Measurements from ENCODE around the gene SERTAD2. TPM values are rescaled to one million over a fixed set of nuclear protein-coding genes. Genes with fewer than 3 reads are reported as not detected.

SERTAD2 gene
- total RNA-seq, 1 donor from 2014 or later = 19.1 TPM

DNA sequence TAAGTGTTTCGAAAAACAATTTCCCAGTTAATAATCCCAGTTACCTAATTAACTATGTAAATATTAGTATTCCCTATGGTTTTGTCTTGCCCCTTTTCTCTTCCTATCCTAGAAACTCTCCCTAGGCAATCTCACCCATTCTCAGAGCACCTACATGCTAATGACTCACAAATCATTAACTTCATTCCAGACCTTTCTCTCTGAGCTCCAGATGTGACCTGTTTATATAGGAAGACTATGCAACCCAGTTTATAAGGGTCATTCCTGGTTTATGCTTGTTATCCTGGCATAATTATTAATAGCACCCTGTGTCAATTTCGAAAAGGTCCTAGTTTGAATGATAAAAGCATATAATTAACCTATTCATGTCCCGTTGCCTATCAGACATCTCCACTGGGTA is 14.8 kb upstream of the SERTAD2 start:
- Histone ChIP-seq H4K20me1 (ENCODE audit: low read depth) (no peaks in the 10 kb centered on the region), H3K36me3 (no peaks in the 10 kb centered on the region), H3K4me3 (no peak overlapping the region), H3K4me2 (no peak overlapping the region), H3F3A (ENCODE audit: low read depth) (no peaks in the 10 kb centered on the region), H3K27ac (no peak overlapping the region), H3K9me3 (ENCODE audit: low read depth) (no peaks in the 10 kb centered on the region), H2AFZ (replicated peaks) (no peak overlapping the region), H3K27me3 (no peaks in the 10 kb centered on the region), H3K79me2 (ENCODE audit: low read depth) (no peaks in the 10 kb centered on the region), H3K4me1 (peaks cover 14% of the 10 kb centered on the region), H3K9ac (no peak overlapping the region)
- H3K27me3 Mint-ChIP-seq (ENCODE audit: insufficient read depth, low read depth) = no peaks in the 10 kb centered on the region
- H3K4me1 Mint-ChIP-seq = no peaks in the 10 kb centered on the region
- H3K36me3 Mint-ChIP-seq = no peaks in the 10 kb centered on the region
- no peak for DNase-seq (ENCODE audit: low spot score)
- H3K9me3 Mint-ChIP-seq = no peaks in the 10 kb centered on the region
- H3K4me3 Mint-ChIP-seq = no peak overlapping the region
- TF ChIP-seq, protein P1, sequence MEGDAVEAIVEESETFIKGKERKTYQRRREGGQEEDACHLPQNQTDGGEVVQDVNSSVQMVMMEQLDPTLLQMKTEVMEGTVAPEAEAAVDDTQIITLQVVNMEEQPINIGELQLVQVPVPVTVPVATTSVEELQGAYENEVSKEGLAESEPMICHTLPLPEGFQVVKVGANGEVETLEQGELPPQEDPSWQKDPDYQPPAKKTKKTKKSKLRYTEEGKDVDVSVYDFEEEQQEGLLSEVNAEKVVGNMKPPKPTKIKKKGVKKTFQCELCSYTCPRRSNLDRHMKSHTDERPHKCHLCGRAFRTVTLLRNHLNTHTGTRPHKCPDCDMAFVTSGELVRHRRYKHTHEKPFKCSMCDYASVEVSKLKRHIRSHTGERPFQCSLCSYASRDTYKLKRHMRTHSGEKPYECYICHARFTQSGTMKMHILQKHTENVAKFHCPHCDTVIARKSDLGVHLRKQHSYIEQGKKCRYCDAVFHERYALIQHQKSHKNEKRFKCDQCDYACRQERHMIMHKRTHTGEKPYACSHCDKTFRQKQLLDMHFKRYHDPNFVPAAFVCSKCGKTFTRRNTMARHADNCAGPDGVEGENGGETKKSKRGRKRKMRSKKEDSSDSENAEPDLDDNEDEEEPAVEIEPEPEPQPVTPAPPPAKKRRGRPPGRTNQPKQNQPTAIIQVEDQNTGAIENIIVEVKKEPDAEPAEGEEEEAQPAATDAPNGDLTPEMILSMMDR (IDR thresholded peaks at IDR 0.05) = no peak
- TF ChIP-seq EZH2phosphoT487 (IDR thresholded peaks at IDR 0.05) = no peak
- TF ChIP-seq EZH2 (IDR thresholded peaks at IDR 0.05) = no peak
- H3K27ac Mint-ChIP-seq = no peak overlapping the region

DNA sequence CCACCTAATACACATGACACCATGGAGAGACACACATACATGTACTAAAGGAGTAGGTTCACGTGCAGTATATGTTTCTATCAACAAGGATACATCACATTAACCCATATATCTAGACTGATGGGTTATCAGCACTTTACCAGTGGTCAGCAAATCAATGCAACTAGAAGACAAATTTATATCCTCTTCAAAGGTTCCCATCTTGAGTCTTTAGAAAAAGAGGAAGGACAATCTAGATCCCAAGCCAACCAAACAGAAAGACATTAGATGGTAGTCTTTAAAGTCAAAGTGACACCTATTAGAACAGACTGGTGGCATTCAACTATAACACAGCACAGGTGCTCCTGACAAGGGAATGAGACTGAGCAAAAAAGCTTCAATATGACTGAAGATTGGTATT is 13.8 kb upstream of the SERTAD2 start:
- TF ChIP-seq EZH2phosphoT487 (IDR thresholded peaks at IDR 0.05) (no peak), EZH2 (IDR thresholded peaks at IDR 0.05) (no peak)
- TF ChIP-seq, protein P1 (IDR thresholded peaks at IDR 0.05) = no peak
- Histone ChIP-seq H3K36me3 (no peaks in the 10 kb centered on the region), H3K9ac (no peak overlapping the region), H3K27ac (no peak overlapping the region), H2AFZ (replicated peaks) (no peak overlapping the region), H3K4me3 (no peak overlapping the region), H3K79me2 (ENCODE audit: low read depth) (no peaks in the 10 kb centered on the region), H3F3A (ENCODE audit: low read depth) (no peaks in the 10 kb centered on the region), H3K4me2 (no peak overlapping the region), H4K20me1 (ENCODE audit: low read depth) (no peaks in the 10 kb centered on the region), H3K27me3 (no peaks in the 10 kb centered on the region), H3K4me1 (peaks cover 7% of the 10 kb centered on the region), H3K9me3 (ENCODE audit: low read depth) (no peaks in the 10 kb centered on the region)
- H3K9me3 Mint-ChIP-seq = no peaks in the 10 kb centered on the region
- H3K4me1 Mint-ChIP-seq = no peaks in the 10 kb centered on the region
- no peak for DNase-seq (ENCODE audit: low spot score)
- no peak overlapping the region for H3K27ac Mint-ChIP-seq
- no peaks in the 10 kb centered on the region for H3K36me3 Mint-ChIP-seq
- H3K27me3 Mint-ChIP-seq (ENCODE audit: insufficient read depth, low read depth) = no peaks in the 10 kb centered on the region
- no peak overlapping the region for H3K4me3 Mint-ChIP-seq

DNA sequence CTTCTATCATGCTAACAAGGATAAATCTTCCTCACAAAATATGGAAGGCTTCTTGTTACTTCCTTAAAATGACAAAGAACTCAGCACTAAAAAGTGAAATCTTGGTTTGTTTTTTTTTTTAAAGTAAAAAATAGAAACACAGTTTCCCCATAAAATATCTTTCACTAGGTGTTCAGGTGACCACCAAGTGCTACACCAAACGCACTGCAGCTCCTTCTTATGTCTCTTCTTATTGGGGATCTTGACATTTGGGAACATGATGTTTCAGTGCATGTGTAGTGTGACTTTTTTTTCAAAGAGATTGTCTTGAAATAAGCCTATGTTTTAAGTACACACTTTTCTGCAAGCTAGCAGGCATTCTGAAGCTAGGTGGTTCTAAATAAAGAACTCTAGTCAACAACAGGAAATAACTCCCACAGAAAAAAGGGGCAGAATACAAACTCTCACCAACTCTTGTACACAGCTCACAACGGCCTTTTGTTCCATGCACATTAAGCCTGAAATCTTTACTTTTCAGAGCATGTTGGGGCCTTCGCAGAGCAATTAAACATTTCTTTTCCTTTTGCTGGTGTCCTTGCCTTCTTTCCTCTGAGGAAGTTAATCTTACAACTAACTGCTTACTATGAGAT is 13.2 kb upstream of the SERTAD2 start:
- Mint-ChIP-seq H3K27me3 (ENCODE audit: insufficient read depth, low read depth) (no peaks in the 10 kb centered on the region), H3K4me3 (no peak overlapping the region), H3K27ac (no peak overlapping the region), H3K36me3 (no peaks in the 10 kb centered on the region), H3K4me1 (no peaks in the 10 kb centered on the region), H3K9me3 (no peaks in the 10 kb centered on the region)
- Histone ChIP-seq H3F3A (ENCODE audit: low read depth) (peaks cover under 1% of the 10 kb centered on the region), H3K9me3 (ENCODE audit: low read depth) (no peaks in the 10 kb centered on the region), H3K36me3 (no peaks in the 10 kb centered on the region), H2AFZ (replicated peaks) (no peak overlapping the region), H4K20me1 (ENCODE audit: low read depth) (no peaks in the 10 kb centered on the region), H3K79me2 (ENCODE audit: low read depth) (no peaks in the 10 kb centered on the region), H3K9ac (no peak overlapping the region), H3K4me1 (peaks cover 7% of the 10 kb centered on the region), H3K27ac (no peak overlapping the region), H3K27me3 (no peaks in the 10 kb centered on the region), H3K4me3 (no peak overlapping the region), H3K4me2 (no peak overlapping the region)
- TF ChIP-seq, protein P1 (IDR thresholded peaks at IDR 0.05) = no peak
- TF ChIP-seq EZH2 (IDR thresholded peaks at IDR 0.05) = no peak
- no peak for TF ChIP-seq EZH2phosphoT487 (IDR thresholded peaks at IDR 0.05)
- DNase-seq (ENCODE audit: low spot score) = no peak

Data from neural progenitor cell (in vitro differentiated cells).